HEK293T (cell line): Measurements from ENCODE around the gene FOXRED2.
"Not testable (repeated sequence)": the region's sequence is repeated elsewhere in the genome, so short reads cannot be mapped to it uniquely, and the experiment has no call there.

Experiments used
- ELF4 ChIP-seq: fragments of 450-650 bp; IDR thresholded peaks from 2 replicates; pipeline ENCODE4 v1.6.1; 2017; ENCODE audit warnings: antibody characterized with exemption
- FOXM1 ChIP-seq: fragments of 450-650 bp; IDR thresholded peaks from 2 replicates; pipeline ENCODE4 v1.6.1; 2017; ENCODE audit warnings: mild to moderate bottlenecking, borderline replicate concordance
- HDGF ChIP-seq: fragments of 450-650 bp; IDR thresholded peaks from 2 replicates; pipeline ENCODE4 v1.6.1; 2017; ENCODE audit warnings: antibody characterized with exemption, borderline replicate concordance
- SUZ12 ChIP-seq: fragments of 450-650 bp; IDR thresholded peaks from 2 replicates; pipeline ENCODE4 v1.6.1; 2016; ENCODE audit warnings: mild to moderate bottlenecking
- TARDBP ChIP-seq: fragments of 450-650 bp; IDR thresholded peaks from 2 replicates; pipeline ENCODE4 v1.6.1; 2016
- ZNF384 ChIP-seq: fragments of 450-650 bp; IDR thresholded peaks from 2 replicates; pipeline ENCODE4 v1.6.1; 2016

DNA sequence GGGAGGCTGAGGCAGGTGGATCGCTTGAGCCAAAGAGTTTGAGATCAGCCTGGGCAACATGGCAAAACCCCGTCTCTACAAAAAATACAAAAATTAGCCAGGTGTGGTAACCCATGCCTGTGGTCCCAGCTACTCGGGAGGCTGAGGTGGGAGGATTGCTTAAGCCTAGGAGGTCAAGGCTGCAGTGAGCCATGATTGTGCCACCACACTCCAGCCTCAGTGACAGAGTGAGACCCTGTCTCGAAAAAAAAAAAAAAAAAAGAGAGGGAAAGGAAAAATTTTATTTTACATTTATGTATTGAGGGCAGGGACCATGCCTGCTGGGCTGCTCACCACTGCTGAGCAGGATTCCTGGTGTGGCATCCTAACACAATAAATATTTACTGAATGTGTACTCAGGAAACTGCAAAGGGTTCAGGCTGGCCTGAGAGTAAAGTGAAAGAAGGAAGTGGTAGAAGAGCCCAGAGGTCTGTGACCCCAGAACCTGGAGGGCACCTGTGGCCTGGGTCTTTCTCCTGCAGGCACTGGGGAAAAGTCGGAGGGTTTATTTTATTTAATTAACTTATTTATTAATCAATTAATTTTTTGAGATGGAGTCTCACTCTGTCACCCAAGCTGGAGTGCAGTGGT is 53.7 kb downstream of the FOXRED2 start:
- TF ChIP-seq FOXM1, ZNF384, SUZ12, ELF4, HDGF, TARDBP: not testable (repeated sequence)
